SU-DHL-6 (cell line): ENCODE results near the gene IL1R2.

Source experiments
- CTCF ChIP-seq: fragments of 200-600 bp; sonication (generic); IDR thresholded peaks from one replicate; pipeline ENCODE4 v1.5.1; 2017; ENCODE audit warnings: antibody characterized with exemption, mild to moderate bottlenecking, low read length, moderate library complexity; ENCODE audit not compliant: insufficient read depth, poor library complexity, severe bottlenecking
- EZH2phosphoT487 ChIP-seq: fragments of 200-600 bp; sonication (generic), shearing (Covaris generic); conservative IDR thresholded peaks from 2 replicates; pipeline ENCODE4 v1.6.1; 2018; ENCODE audit warnings: mild to moderate bottlenecking, antibody characterized with exemption, low read length, moderate library complexity, mixed read lengths

GRCh38 chr2:102016399-102016955, 24.7 kb downstream of the IL1R2 start:
- TF ChIP-seq CTCF (no peak), EZH2phosphoT487 (no peak)
